HG02973 (cell line): ENCODE measurements around the gene RETN.

Source experiments
- ATAC-seq: cut with Tn5 transposase; IDR thresholded peaks from one replicate; pipeline ENCODE4 v1.9.1; 2021; ENCODE audit warnings: moderate library complexity; ENCODE audit not compliant: unreplicated experiment

The RETN gene

GRCh38 chr19:7681340-7682174, 12.7 kb downstream of the RETN start:
- ATAC-seq, result no peak

GRCh38 chr19:7682175-7682855, 13.5 kb downstream of the RETN start:
- ATAC-seq, result no peak

- ATAC-seq, result no peak
Observed at GRCh38 chr19:7685546-7686445, 16.9 kb downstream of the RETN start.

- no peak for ATAC-seq
Observed at GRCh38 chr19:7687177-7687576, 18.3 kb downstream of the RETN start.

GRCh38 chr19:7689165-7689564, 20.3 kb downstream of the RETN start:
- ATAC-seq, result no peak

- no peak for ATAC-seq
Observed at GRCh38 chr19:7690779-7691258, 22.0 kb downstream of the RETN start.

GRCh38 chr19:7691497-7691896, 22.6 kb downstream of the RETN start:
- ATAC-seq, result no peak

- no peak for ATAC-seq
Observed at GRCh38 chr19:7692417-7693088, 23.7 kb downstream of the RETN start.

- no peak for ATAC-seq
Observed at GRCh38 chr19:7694499-7694898, 25.6 kb downstream of the RETN start.

- no peak for ATAC-seq
Observed at GRCh38 chr19:7697721-7698287, 29.0 kb downstream of the RETN start.

- ATAC-seq, result no peak
Observed at GRCh38 chr19:7698583-7698982, 29.7 kb downstream of the RETN start.

GRCh38 chr19:7699003-7699402, 30.2 kb downstream of the RETN start:
- ATAC-seq, result no peak

- ATAC-seq, result no peak
Observed at GRCh38 chr19:7699417-7700401, 30.9 kb downstream of the RETN start.

- no peak for ATAC-seq
Observed at GRCh38 chr19:7701049-7701653, 32.3 kb downstream of the RETN start.

- ATAC-seq, result peak; percentile 38
Observed at GRCh38 chr19:7701654-7702457, 33.0 kb downstream of the RETN start, which contains the start of gene FCER2. FCER2 (minus strand) TSS chr19:7702131; CDS start chr19:7699760, 2,371 bp downstream.

GRCh38 chr19:7703332-7703731, 34.5 kb downstream of the RETN start:
- ATAC-seq, result no peak

- ATAC-seq, result no peak
Observed at GRCh38 chr19:7704280-7705060, 35.6 kb downstream of the RETN start.
